Measurements from ENCODE around the gene MEN1. TPM values are rescaled to one million over a fixed set of nuclear protein-coding genes. Genes with fewer than 3 reads are reported as not detected.
A peak's percentile ranks its signal among the peaks of the same experiment; 100 is the strongest.

The MEN1 gene
- total RNA-seq, 1 donor from 2014 or later: 24.6 TPM

GRCh38 chr11:64838600-64839334 is 28.4 kb upstream of the MEN1 start:
- H3K36me3 ChIP-seq (ENCODE audit: control insufficient read depth, insufficient read depth, low read length): no peaks in the 10 kb centered on the region
- H3K27me3 ChIP-seq (ENCODE audit: control insufficient read depth, insufficient read depth, low read length): no peaks in the 10 kb centered on the region
- H3K4me3 ChIP-seq (ENCODE audit: low read depth, low read length): no peak overlapping the region
- TF ChIP-seq CTCF (IDR thresholded peaks at IDR 0.05; ENCODE audit: insufficient read depth, low read length, poor library complexity, severe bottlenecking): no peak
- DNase-seq (ENCODE audit: low read depth): no peak

DNA sequence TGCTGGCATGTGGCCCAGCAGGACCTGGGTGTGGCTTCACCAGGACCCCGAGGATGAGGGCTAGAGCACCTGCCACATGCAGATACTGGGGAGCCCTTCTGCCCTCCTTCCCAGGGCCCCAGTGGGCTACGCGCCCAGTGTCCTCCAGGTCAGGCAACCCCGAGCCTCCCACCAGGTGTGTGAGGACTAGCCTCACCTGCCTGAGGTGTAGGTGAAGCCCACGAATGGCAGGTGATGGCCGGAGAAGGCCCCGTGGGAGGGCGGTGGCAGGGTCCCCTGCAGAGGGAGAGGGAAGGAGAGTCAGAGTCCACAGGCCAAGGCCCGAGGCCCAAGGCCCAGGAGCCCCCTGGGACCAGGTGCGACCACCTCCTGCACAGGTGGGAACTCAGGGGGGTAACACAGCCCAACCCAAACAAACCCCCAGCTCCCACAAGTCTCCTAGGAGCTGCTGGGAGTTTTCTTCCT is 27.6 kb upstream of the MEN1 start:
- DNase-seq (ENCODE audit: low read depth): no peak
- H3K36me3 ChIP-seq (ENCODE audit: control insufficient read depth, insufficient read depth, low read length): no peaks in the 10 kb centered on the region

GRCh38 chr11:64836448-64837072 is 26.2 kb upstream of the MEN1 start:
- no peak overlapping the region for H3K4me3 ChIP-seq (ENCODE audit: low read depth, low read length)
- no peak for TF ChIP-seq CTCF (IDR thresholded peaks at IDR 0.05; ENCODE audit: insufficient read depth, low read length, poor library complexity, severe bottlenecking)
- DNase-seq (ENCODE audit: low read depth): no peak
- no peaks in the 10 kb centered on the region for H3K36me3 ChIP-seq (ENCODE audit: control insufficient read depth, insufficient read depth, low read length)
- H3K27me3 ChIP-seq (ENCODE audit: control insufficient read depth, insufficient read depth, low read length): no peaks in the 10 kb centered on the region

More for the DNA sequence above, 27.6 kb upstream of the MEN1 start:
- H3K4me3 ChIP-seq (ENCODE audit: low read depth, low read length): no peak overlapping the region
- no peaks in the 10 kb centered on the region for H3K27me3 ChIP-seq (ENCODE audit: control insufficient read depth, insufficient read depth, low read length)
- no peak for TF ChIP-seq CTCF (IDR thresholded peaks at IDR 0.05; ENCODE audit: insufficient read depth, low read length, poor library complexity, severe bottlenecking)

- no peak for DNase-seq (ENCODE audit: low read depth)
- no peak overlapping the region for H3K4me3 ChIP-seq (ENCODE audit: low read depth, low read length)
- H3K27me3 ChIP-seq (ENCODE audit: control insufficient read depth, insufficient read depth, low read length): no peaks in the 10 kb centered on the region
- TF ChIP-seq CTCF (IDR thresholded peaks at IDR 0.05; ENCODE audit: insufficient read depth, low read length, poor library complexity, severe bottlenecking): no peak
- no peaks in the 10 kb centered on the region for H3K36me3 ChIP-seq (ENCODE audit: control insufficient read depth, insufficient read depth, low read length)
These were observed 25.5 kb upstream of the MEN1 start for GRCh38 chr11:64835616-64836447.

DNA sequence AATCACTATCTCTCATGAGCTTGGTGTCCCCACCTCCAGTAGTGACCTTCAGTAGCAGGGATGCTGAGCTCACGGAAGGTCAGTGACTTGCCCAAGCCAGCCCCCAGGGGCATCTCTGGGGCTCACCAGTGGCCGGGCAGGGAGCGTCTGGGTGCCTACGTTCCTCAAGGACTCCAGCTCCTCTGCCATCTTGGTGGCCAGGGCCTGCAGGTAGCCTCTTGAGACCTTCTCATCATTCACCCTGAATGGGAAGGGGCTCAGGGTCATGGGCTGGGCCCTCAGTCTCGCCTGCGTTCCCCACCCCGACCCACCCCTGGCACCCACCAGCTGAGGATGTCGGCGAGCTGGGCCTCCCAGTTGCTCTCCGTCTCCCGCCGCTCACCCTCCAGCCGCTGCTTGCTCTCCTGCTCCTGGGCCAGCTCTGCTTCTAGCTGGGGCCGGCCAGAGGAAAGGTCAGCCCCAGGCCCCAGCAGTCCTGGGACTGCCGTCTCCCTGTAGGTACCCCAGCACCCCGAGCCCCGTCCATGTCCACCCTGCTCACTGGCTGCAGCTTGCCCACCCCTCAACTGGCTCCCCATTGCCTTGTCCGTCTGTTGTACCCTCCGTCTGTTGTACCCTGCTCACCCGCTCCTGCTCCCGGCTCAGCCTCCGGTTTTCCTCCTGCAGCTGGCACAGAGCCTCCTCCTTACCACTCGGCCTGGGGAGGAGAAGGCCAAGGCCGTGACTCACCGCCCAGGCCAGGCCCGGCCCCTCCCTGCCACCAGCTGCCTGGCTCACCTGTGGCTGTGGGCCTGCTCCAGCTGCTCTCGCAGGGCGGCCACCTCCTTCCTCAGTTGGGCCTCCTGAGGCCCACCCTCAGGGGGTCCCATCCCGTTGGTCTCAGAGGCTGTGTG is 24.6 kb upstream of the MEN1 start:
- DNase-seq (ENCODE audit: low read depth): peak; percentile 49
- Histone ChIP-seq H3K36me3 (ENCODE audit: control insufficient read depth, insufficient read depth, low read length) (no peaks in the 10 kb centered on the region), H3K4me3 (ENCODE audit: low read depth, low read length) (no peak overlapping the region), H3K27me3 (ENCODE audit: control insufficient read depth, insufficient read depth, low read length) (no peaks in the 10 kb centered on the region)
- TF ChIP-seq CTCF (IDR thresholded peaks at IDR 0.05; ENCODE audit: insufficient read depth, low read length, poor library complexity, severe bottlenecking): no peak

All from kidney epithelial cell (primary cell).